Body of pancreas (tissue), 4 donors: Measurements from ENCODE around the gene WNT9B.

Experiments used
- CTCF ChIP-seq, 7 experiments: fragments of 450-650 bp in 4 of 7; fragments of 200-600 bp in 3 of 7; sonication (generic) in 3 of 7; IDR thresholded peaks; one replicate each; pipeline ENCODE4 v1.5.1; 2016 to 2019; ENCODE audit warnings: antibody characterized with exemption in 7 of 7
- POLR2A ChIP-seq, 3 donors: fragments of 450-650 bp; IDR thresholded peaks; one replicate each; pipeline ENCODE4 v1.6.1; 2016; ENCODE audit warnings: antibody characterized with exemption in 3 of 3, mild to moderate bottlenecking in 2 of 3

DNA sequence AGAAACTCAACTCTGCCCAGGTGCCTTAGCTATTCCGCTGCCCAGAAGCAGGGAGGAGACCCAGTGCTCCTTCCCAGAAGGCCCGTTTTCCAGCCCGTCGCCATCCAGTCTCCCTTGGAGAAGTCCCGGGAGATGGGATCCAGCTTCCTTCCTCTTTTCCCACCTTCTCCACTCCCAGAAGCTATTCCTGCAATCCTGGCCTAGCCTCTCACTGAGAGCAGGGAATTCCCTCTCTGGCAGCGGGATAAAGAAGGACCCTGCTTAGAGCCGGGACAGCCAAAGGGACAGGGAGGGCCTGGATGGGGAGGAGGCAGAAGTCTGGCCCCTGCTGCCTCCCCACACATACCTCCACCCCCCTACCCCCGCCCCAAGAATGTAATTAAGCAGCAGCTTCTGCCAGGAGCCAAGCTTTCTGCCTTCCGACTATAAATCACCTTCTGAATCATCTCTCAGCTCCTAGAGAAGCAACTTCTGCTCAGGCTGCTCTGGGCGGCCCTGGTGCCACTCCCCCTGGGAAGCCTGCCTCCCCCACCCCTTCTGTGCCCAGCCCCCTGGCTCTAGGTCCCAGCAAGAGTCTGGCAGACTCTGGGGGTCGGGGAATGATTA lies 39.3 kb upstream of the WNT9B start:
- TF ChIP-seq CTCF (IDR thresholded peaks at IDR 0.05) (no peak), POLR2A (IDR thresholded peaks at IDR 0.05) (no peak)
